IMR-90 (cell line): ENCODE data around the gene ZNF766. TPM values are rescaled to one million over a fixed set of nuclear protein-coding genes. Genes with fewer than 3 reads are reported as not detected.

Experiments
- ATAC-seq: fragments of 200-7000 bp; cut with Tn5 transposase; 2 replicates; pipeline ENCODE4 v1.9.1; 2020; ENCODE audit warnings: low read depth, mild to moderate bottlenecking, moderate library complexity
- BruUV-seq: library from RNA; stranded (reverse); fragments of 400-500 nt; replicated peaks from 2 replicates; lab custom pipeline; 2021; lab: Mats Ljungman, UMichigan
- CTCF ChIA-PET: fragments of 300-600 bp; formaldehyde crosslinking; extraction: SDS; loops from one replicate; lab custom pipeline; 2021; ENCODE audit warnings: antibody characterized with exemption; lab: Yijun Ruan, JAX
- POLR2A ChIA-PET: fragments of 300-600 bp; sonication (Branson Sonifier 250); formaldehyde crosslinking; loops from one replicate; lab custom pipeline; 2022; ENCODE audit warnings: antibody characterized with exemption; ENCODE audit not compliant: unreplicated experiment; lab: Charles Lee
- DNase-seq: peaks from one replicate; pipeline ENCODE4 v3.0.0; 2013
- H2AFZ ChIP-seq: replicated peaks from 2 replicates; pipeline ENCODE3; 2013; ENCODE audit warnings: low read length, mild to moderate bottlenecking; ENCODE audit not compliant: poor library complexity
- H2AK5ac ChIP-seq: 2 replicates; pipeline ENCODE4 v1.6.1; 2013; ENCODE audit warnings: low read depth, low read length, inconsistent platforms
- H2AK9ac ChIP-seq: replicated peaks from 2 replicates; pipeline ENCODE3; 2013; ENCODE audit warnings: mild to moderate bottlenecking, low read depth, low read length, moderate library complexity; ENCODE audit not compliant: poor library complexity
- H2BK120ac ChIP-seq: 2 replicates; pipeline ENCODE4 v1.6.1; 2013; ENCODE audit warnings: low read depth, low read length, inconsistent platforms
- H2BK15ac ChIP-seq: 3 replicates; pipeline ENCODE4 v1.6.1; 2013; ENCODE audit warnings: low read depth, low read length, inconsistent platforms
- H2BK20ac ChIP-seq: 2 replicates; pipeline ENCODE4 v1.6.1; 2013; ENCODE audit warnings: low read depth, mild to moderate bottlenecking, inconsistent platforms, low read length, moderate library complexity
- H2BK5ac ChIP-seq: 2 replicates; pipeline ENCODE4 v1.6.1; 2013; ENCODE audit warnings: mild to moderate bottlenecking, low read depth, low read length, inconsistent platforms; ENCODE audit not compliant: poor library complexity, severe bottlenecking
- H3K14ac ChIP-seq: replicated peaks from 2 replicates; pipeline ENCODE4 v1.6.1; 2013; ENCODE audit warnings: low read depth, low read length, inconsistent platforms
- H3K18ac ChIP-seq: 2 replicates; pipeline ENCODE4 v1.6.1; 2013; ENCODE audit warnings: low read depth, low read length, control low read depth
- H3K23ac ChIP-seq: 2 replicates; pipeline ENCODE4 v1.6.1; 2013; ENCODE audit warnings: low read depth, low read length, inconsistent platforms
- H3K27ac ChIP-seq: 2 replicates; pipeline ENCODE4 v1.5.1; 2013; ENCODE audit warnings: mild to moderate bottlenecking, control low read depth, low read length; ENCODE audit not compliant: insufficient read depth
- H3K27me3 ChIP-seq: 2 replicates; pipeline ENCODE4 v1.6.1; 2013; ENCODE audit warnings: low read length; ENCODE audit not compliant: control insufficient read depth, insufficient read depth
- H3K36me3 ChIP-seq: 2 replicates; pipeline ENCODE4 v1.6.1; 2013; ENCODE audit warnings: low read length, mixed read lengths; ENCODE audit not compliant: control insufficient read depth, insufficient read depth
- H3K4ac ChIP-seq: 2 replicates; pipeline ENCODE4 v1.6.1; 2013; ENCODE audit warnings: low read depth, low read length, inconsistent platforms
- H3K4me1 ChIP-seq: 2 replicates; pipeline ENCODE4 v1.6.1; 2013; ENCODE audit warnings: low read length, mixed read lengths; ENCODE audit not compliant: control insufficient read depth, insufficient read depth
- H3K4me2 ChIP-seq: 2 replicates; pipeline ENCODE4 v1.6.1; 2013; ENCODE audit warnings: low read depth, mild to moderate bottlenecking, control low read depth, low read length, moderate library complexity
- H3K4me3 ChIP-seq: 2 replicates; pipeline ENCODE4 v1.5.1; 2013; ENCODE audit warnings: low read depth, mild to moderate bottlenecking, control low read depth, low read length, moderate library complexity; ENCODE audit not compliant: insufficient read depth
- H3K56ac ChIP-seq: 2 replicates; pipeline ENCODE4 v1.6.1; 2013; ENCODE audit warnings: low read length, inconsistent platforms; ENCODE audit not compliant: insufficient read depth; ENCODE audit errors: extremely low read depth
- H3K79me1 ChIP-seq, 2 experiments: 2 replicates each; pipeline ENCODE4 v1.6.1; 2013; ENCODE audit warnings: low read length in 2 of 2, inconsistent platforms in 1 of 2, low read depth in 1 of 2
- H3K9ac ChIP-seq: 2 replicates; pipeline ENCODE4 v1.6.1; 2013; ENCODE audit warnings: low read depth, low read length, control low read depth
- H3K9me1 ChIP-seq: 2 replicates; pipeline ENCODE4 v1.6.1; 2013; ENCODE audit warnings: low read length, inconsistent platforms; ENCODE audit not compliant: insufficient read depth
- H3K9me3 ChIP-seq: 2 replicates; pipeline ENCODE4 v1.6.1; 2013; ENCODE audit warnings: low read length; ENCODE audit not compliant: control insufficient read depth, insufficient read depth
- H4K20me1 ChIP-seq: 2 replicates; pipeline ENCODE4 v1.6.1; 2013; ENCODE audit warnings: low read length, inconsistent platforms; ENCODE audit not compliant: insufficient read depth
- H4K5ac ChIP-seq: 2 replicates; pipeline ENCODE4 v1.6.1; 2013; ENCODE audit warnings: mild to moderate bottlenecking, low read depth, low read length, control low read depth
- H4K8ac ChIP-seq, 2 experiments: 2 replicates each; pipeline ENCODE4 v1.6.1; 2013; ENCODE audit warnings: low read depth in 2 of 2, low read length in 2 of 2, control low read depth in 1 of 2, inconsistent platforms in 1 of 2
- H4K91ac ChIP-seq: 2 replicates; pipeline ENCODE4 v1.6.1; 2013; ENCODE audit warnings: low read depth, low read length, inconsistent platforms; ENCODE audit not compliant: insufficient read depth
- CHD1 ChIP-seq: IDR thresholded peaks from 2 replicates; pipeline ENCODE4 v1.6.1; 2012; ENCODE audit warnings: low read depth, low read length, improper control_type of control experiment
- ELK1 ChIP-seq: fragments of 150-350 bp; IDR thresholded peaks from 2 replicates; pipeline ENCODE4 v1.6.1; 2016; ENCODE audit warnings: low read depth, mild to moderate bottlenecking, low read length, moderate library complexity, borderline replicate concordance
- FOS ChIP-seq: fragments of 150-350 bp; IDR thresholded peaks from 2 replicates; pipeline ENCODE4 v1.6.1; 2016; ENCODE audit warnings: low read depth, low read length
- MAFK ChIP-seq: IDR thresholded peaks from 2 replicates; pipeline ENCODE4 v1.6.1; 2012; ENCODE audit warnings: low read depth, low read length, improper control_type of control experiment
- MAZ ChIP-seq: IDR thresholded peaks from 2 replicates; pipeline ENCODE4 v1.6.1; 2012; ENCODE audit warnings: low read depth, mild to moderate bottlenecking, low read length, improper control_type of control experiment, moderate library complexity, borderline replicate concordance
- MXI1 ChIP-seq: IDR thresholded peaks from 2 replicates; pipeline ENCODE4 v1.6.1; 2012; ENCODE audit warnings: low read depth, mild to moderate bottlenecking, low read length, moderate library complexity, borderline replicate concordance
- NFE2L2 ChIP-seq: fragments of 150-350 bp; IDR thresholded peaks from 2 replicates; pipeline ENCODE4 v1.6.1; 2016; ENCODE audit warnings: low read depth, mild to moderate bottlenecking, low read length
- POLR2A ChIP-seq: IDR thresholded peaks from 2 replicates; pipeline ENCODE4 v1.6.1; 2012; ENCODE audit warnings: mild to moderate bottlenecking, low read depth, low read length
- RAD21 ChIP-seq: IDR thresholded peaks from 2 replicates; pipeline ENCODE4 v1.6.1; 2012; ENCODE audit warnings: low read length, improper control_type of control experiment
- RCOR1 ChIP-seq: IDR thresholded peaks from 2 replicates; pipeline ENCODE4 v1.6.1; 2012; ENCODE audit warnings: mild to moderate bottlenecking, low read length, improper control_type of control experiment; ENCODE audit not compliant: insufficient replicate concordance
- USF2 ChIP-seq: fragments of 150-350 bp; IDR thresholded peaks from 2 replicates; pipeline ENCODE4 v1.6.1; 2017; ENCODE audit warnings: mild to moderate bottlenecking, antibody characterized with exemption, low read length, low read depth
- WGBS, 2 experiments: methylation state at CpG; one replicate each; pipeline versions ENCODE4 v1.1.5 to v1.1.7; 2013; ENCODE audit warnings: missing lambda C conversion rate in 2 of 2; ENCODE audit not compliant: insufficient read length in 1 of 2; ENCODE audit errors: extremely low coverage in 2 of 2; 5-methylcytosine and 5-hydroxymethylcytosine counted together
- dilution Hi-C: fragments of 300-500 bp; cut with HindIII; formaldehyde crosslinking; loops from one replicate; pipeline ENCODE4 v1.14.3; 2018; ENCODE audit warnings: low sequenced_read_pairs; ENCODE audit not compliant: unreplicated experiment
- in situ Hi-C: fragments of 300-500 bp; cut with MboI; formaldehyde crosslinking; loops from 3 replicates; pipeline ENCODE4 v1.14.3; 2019; ENCODE audit warnings: low sequenced_read_pairs, inconsistent platforms, mixed read lengths
- intact Hi-C: fragments of 100-400 bp; cut with micrococcal nuclease; formaldehyde crosslinking; loops from 2 replicates; pipeline ENCODE4 v1.10.0; 2022
- polyA plus RNA-seq, 3 experiments: library from polyadenylated mRNA; depleted of rRNA; stranded (reverse); fragments of >200 nt; gene quantifications; 2 replicates each; pipeline ENCODE4 v1.2.3, GENCODE V29; 2012; ENCODE audit warnings: low replicate concordance in 1 of 3
- total RNA-seq: library from RNA; depleted of rRNA; stranded (reverse); fragments of >200 nt; gene quantifications from 2 replicates; pipeline ENCODE4 v1.2.3, GENCODE V29; 2012
- TF ChIP-seq, protein P1 (sequence below): conservative IDR thresholded peaks from 2 replicates; pipeline ENCODE4 v1.5.1; 2012; ENCODE audit warnings: mild to moderate bottlenecking, low read depth, low read length, improper control_type of control experiment

Gene ZNF766
- total and polyA plus RNA-seq, 2 of the 4 experiments (the other 2 are of a cell fraction): 4.9 to 20.4 TPM

DNA sequence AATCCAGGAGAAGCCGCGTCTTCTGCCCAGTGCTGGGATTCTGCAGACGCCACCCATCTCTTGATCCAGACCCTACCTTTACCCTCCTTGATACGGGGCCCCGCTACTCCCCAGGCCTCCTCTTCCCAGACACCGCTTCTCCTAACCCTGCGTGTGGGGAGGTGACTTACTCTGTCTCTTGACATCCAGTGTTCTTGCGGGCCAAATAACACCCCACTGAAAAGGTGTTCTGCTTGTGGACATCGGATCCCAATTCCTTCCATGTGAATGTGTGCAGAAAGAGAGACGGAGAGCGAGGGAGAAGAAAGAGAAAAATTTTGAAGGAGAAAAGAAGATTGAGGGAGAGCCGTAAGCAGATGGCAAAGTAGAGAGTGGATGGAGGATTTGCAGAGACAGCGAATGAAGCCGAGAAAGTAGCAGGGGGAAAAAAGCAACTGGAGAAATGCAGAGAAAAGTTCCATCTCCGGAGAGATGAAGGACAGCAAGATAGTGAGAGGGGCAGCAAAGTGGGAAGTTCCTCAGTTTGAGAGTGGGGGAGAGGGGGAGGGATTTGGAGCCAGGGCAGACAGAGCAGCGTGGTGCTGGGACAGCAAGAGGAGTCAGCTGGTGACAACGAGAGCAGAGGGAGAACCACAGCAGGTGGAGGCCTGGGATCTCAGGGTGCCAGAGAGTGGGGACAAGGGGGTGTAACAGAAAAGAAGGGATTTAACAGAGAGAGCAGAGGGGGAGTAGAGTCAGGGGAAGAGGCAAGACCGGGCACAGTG, 28.4 kb downstream of the ZNF766 start:
- peak overlapping the region; percentile 92 for H2AFZ ChIP-seq
- TF ChIP-seq FOS (no peak), ELK1 (no peak), POLR2A (no peak), RAD21 (no peak), MXI1 (no peak), RCOR1 (no peak), NFE2L2 (no peak), MAZ (no peak), CHD1 (no peak), USF2 (no peak), MAFK (no peak)
- TF ChIP-seq, protein P1, sequence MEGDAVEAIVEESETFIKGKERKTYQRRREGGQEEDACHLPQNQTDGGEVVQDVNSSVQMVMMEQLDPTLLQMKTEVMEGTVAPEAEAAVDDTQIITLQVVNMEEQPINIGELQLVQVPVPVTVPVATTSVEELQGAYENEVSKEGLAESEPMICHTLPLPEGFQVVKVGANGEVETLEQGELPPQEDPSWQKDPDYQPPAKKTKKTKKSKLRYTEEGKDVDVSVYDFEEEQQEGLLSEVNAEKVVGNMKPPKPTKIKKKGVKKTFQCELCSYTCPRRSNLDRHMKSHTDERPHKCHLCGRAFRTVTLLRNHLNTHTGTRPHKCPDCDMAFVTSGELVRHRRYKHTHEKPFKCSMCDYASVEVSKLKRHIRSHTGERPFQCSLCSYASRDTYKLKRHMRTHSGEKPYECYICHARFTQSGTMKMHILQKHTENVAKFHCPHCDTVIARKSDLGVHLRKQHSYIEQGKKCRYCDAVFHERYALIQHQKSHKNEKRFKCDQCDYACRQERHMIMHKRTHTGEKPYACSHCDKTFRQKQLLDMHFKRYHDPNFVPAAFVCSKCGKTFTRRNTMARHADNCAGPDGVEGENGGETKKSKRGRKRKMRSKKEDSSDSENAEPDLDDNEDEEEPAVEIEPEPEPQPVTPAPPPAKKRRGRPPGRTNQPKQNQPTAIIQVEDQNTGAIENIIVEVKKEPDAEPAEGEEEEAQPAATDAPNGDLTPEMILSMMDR: no peak
- peak overlapping the region; percentile 99 for H3K4me3 ChIP-seq
- H3K27me3 ChIP-seq: no peaks in the 10 kb centered on the region
- peaks cover 20% of the 10 kb centered on the region for H3K36me3 ChIP-seq
- H3K79me1 ChIP-seq: peaks cover 10 to 16% of the 10 kb centered on the region in 2 experiments
- dilution Hi-C loops: no loop called here
- peak overlapping the region; percentile 79; the same call in 1 of the 2 replicates for H3K18ac ChIP-seq
- H2BK15ac ChIP-seq: no peak overlapping the region
- peak; percentile 11 for DNase-seq
- peak overlapping the region; percentile 12; the same call in 1 of the 2 replicates for H2AK5ac ChIP-seq
- WGBS, 2 experiments: 12% methylated on average over 8 of the region's 18 CpGs; no CpG with 5 or more reads in 1 of the 2 experiments
- ChIA-PET POLR2A (no interaction called here), CTCF (no interaction called here)
- H3K14ac ChIP-seq: peak overlapping the region; percentile 53
- peaks cover 4% of the 10 kb centered on the region; the same call in 1 of the 2 replicates for H3K9me3 ChIP-seq
- H3K4me2 ChIP-seq: peak overlapping the region; percentile 88
- H3K9me1 ChIP-seq: no peaks in the 10 kb centered on the region
- peak overlapping the region; percentile 32; the same call in 1 of the 2 replicates for H3K23ac ChIP-seq
- peak overlapping the region; percentile 69 for H2BK5ac ChIP-seq
- peak overlapping the region; percentile 11 to 95 for H4K8ac ChIP-seq
- 0 out of 2 replicates have a peak, but pooled peaks have one; percentile 1 for ATAC-seq
- peak overlapping the region; percentile 96; the same call in 1 of the 2 replicates for H4K5ac ChIP-seq
- H3K27ac ChIP-seq: peak overlapping the region; percentile 95
- H3K56ac ChIP-seq: peak overlapping the region; percentile 32
- H4K91ac ChIP-seq: no peak overlapping the region
- no peak overlapping the region for H2BK20ac ChIP-seq
- H3K4me1 ChIP-seq: peaks cover 2% of the 10 kb centered on the region; the same call in 1 of the 2 replicates
- intact Hi-C loops: no loop called here
- H4K20me1 ChIP-seq: no peaks in the 10 kb centered on the region
- H3K4ac ChIP-seq: peak overlapping the region; percentile 67
- peak overlapping the region; percentile 94 for H3K9ac ChIP-seq
- in situ Hi-C loops: no loop called here
- H2AK9ac ChIP-seq: peak overlapping the region; percentile 84
- BruUV-seq: no TSS peak
- no peak overlapping the region for H2BK120ac ChIP-seq
